HG02973 (cell line): ENCODE data around the gene DGAT2.
A peak's percentile ranks its signal among the peaks of the same experiment; 100 is the strongest.

Experiments used
- ATAC-seq: cut with Tn5 transposase; IDR thresholded peaks from one replicate; pipeline ENCODE4 v1.9.1; 2021; ENCODE audit warnings: moderate library complexity; ENCODE audit not compliant: unreplicated experiment

The DGAT2 gene

DNA sequence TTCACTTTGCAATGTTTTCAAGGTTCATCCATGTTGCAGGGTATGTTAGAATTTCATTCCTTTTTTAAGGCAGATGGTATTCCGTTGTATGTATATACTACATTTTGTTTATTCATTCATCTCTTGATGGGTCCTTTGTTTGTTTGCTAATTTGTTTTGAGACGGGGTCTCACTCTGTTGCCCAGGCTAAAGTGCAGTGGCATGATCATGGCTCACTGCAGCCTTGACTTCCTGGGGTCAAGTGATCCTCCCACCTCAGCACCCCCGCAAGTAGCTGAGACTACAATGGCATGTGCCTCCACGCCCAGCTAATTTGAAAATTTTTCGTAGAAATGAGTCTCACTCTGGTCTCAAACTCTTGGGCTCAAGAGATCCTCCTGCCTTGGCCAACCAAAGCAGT, 52.6 kb downstream of the DGAT2 start:
- ATAC-seq, result no peak

- ATAC-seq, result no peak
Measured at GRCh38 chr11:75822541-75822940, 54.0 kb downstream of the DGAT2 start.

- ATAC-seq, result no peak
Measured at GRCh38 chr11:75823415-75823814, 54.8 kb downstream of the DGAT2 start.

- ATAC-seq, result peak; percentile 18
Measured at GRCh38 chr11:75823946-75824345, 55.4 kb downstream of the DGAT2 start.

GRCh38 chr11:75826461-75827230, 58.1 kb downstream of the DGAT2 start:
- no peak for ATAC-seq

DNA sequence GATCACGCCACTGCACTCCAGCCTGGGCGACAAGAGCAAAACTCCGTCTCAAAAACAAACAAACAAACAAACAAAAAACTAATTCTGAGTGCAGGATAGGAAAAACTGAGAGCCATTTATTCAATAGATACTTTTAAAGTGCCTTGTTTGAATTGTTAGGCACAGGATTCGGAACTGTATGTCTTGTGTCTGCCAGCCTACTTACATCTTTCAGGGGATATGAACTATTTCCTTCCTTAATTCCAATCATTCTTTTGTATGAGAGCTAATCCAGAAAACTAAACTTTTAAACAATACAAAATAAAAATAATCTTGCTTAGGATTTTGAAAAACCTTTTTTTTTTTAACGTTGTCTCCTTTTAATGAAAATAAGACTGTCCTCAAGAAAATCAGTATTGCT, 59.0 kb downstream of the DGAT2 start:
- ATAC-seq, result no peak

- no peak for ATAC-seq
Measured at GRCh38 chr11:75831915-75832502, 63.4 kb downstream of the DGAT2 start.

DNA sequence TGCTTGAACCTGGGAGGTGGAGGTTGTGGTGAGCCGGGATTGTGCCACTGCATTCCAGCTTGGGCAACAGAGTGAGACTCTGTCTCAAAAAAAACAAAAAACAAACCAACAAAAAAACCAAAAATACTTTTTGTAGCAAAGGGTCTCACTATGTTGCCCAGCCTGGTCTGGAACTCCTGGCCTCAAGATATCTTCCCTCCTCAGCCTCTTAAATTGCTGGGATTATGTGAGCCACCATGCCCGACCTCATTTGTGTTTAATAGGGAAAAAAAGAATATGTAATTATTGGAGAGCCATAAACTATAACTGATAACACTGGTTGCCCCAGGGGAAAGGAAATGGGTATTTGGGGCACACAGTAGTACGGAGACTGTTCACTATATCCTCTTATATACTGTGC, 66.2 kb downstream of the DGAT2 start:
- ATAC-seq, result no peak

- no peak for ATAC-seq
Measured at GRCh38 chr11:75836417-75836816, 67.8 kb downstream of the DGAT2 start.

DNA sequence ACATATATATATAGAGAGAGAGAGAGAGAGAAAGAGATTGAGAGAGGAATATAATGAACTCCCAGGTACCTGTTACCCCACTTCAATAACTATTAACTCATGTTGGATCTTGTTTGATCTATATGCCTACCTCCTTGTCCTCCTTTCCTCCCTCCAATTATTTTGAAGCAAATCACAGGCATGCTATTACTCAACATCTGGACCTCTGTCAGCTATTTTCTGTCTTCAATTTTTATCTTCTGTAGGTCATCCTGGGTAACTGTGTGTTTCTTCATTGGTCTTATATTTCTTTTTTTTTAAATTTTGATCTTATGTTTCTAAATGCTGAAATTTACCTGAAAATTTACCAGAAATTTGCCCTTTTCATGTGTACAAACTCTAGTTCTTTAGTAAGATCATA, 71.3 kb downstream of the DGAT2 start:
- ATAC-seq, result no peak

- no peak for ATAC-seq
Measured at GRCh38 chr11:75840522-75840921, 71.9 kb downstream of the DGAT2 start.

DNA sequence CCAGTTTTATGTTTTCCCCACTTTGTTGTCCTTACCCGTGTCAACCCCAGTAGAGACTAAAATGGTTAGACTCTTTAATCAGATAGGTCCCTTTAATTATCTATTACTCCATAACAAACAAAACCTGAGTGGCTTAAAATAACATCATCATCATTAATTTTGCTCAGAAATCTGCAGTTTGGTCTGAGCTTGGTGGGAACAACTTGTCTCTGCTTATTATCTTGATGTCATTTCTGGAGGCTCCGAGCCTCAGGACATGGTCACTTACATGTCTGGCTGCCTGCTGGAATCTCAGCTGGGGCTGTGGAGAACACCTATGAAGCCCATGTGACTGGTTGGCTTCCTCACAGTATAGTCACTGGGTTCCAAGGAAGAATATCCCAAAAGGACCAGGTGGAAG, 73.2 kb downstream of the DGAT2 start:
- ATAC-seq, result no peak

DNA sequence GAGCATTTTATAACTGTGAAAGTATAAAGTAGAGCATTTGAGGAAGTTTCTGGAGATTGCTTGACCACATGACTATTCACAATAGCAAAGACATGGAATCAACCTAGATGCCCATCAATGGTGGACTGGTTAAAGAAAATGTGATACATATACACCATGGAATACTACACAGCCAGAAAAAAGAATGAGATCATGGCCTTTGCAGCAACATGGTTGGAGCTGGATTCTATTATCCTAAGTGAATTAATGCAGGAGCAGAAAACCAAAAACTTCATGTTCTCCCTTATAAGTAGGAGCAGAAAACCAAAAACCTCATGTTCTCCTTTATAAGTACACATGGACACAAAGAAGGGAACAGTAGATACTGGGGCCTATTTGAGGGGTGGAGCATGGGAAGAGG, 76.7 kb downstream of the DGAT2 start:
- no peak for ATAC-seq

- ATAC-seq, result no peak
Measured at GRCh38 chr11:75849894-75850293, 81.3 kb downstream of the DGAT2 start.

DNA sequence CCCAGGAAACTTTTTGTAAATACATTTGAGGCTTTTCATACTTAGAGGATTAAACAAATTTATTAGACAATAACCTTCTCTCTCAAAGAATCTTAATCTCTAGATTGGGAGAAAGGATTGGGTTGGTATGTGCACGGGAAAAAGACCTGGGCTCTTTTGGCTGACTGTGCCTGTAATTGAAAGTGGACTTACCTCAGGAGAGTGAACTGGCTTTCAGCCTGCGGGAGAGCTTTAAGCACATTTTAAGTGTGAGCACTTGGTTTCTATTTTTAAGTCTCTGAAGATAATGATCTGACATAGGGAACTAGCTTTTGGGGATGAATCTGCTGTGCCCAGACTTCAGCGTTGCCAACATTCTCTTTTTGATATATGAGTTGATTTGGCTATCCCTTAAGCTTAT, 82.2 kb downstream of the DGAT2 start:
- no peak for ATAC-seq
